Endothelial cell of hepatic sinusoid (primary cell): Measurements from ENCODE around the gene CD34.
"Not testable (repeated sequence)": the region's sequence is repeated elsewhere in the genome, so short reads cannot be mapped to it uniquely, and the experiment has no call there.

Experiments used
- in situ Hi-C: cut with HindIII; loops from 2 replicates; pipeline ENCODE4 v1.10.0; 2017; ENCODE audit warnings: low sequenced_read_pairs

The CD34 gene

GRCh38 chr1:207933205-207933800 is 22.4 kb upstream of the CD34 start:
- in situ Hi-C loops: no loop called here

GRCh38 chr1:207926984-207927383 is 16.1 kb upstream of the CD34 start:
- in situ Hi-C loops: no loop called here

- in situ Hi-C loops: not testable (repeated sequence)
These were observed 15.0 kb upstream of the CD34 start for GRCh38 chr1:207925969-207926368.

- in situ Hi-C loops: no loop called here
These were observed 14.3 kb upstream of the CD34 start for GRCh38 chr1:207925210-207925609.

GRCh38 chr1:207923561-207923960 is 12.6 kb upstream of the CD34 start:
- in situ Hi-C loops: no loop called here

- in situ Hi-C loops: no loop called here
These were observed 12.2 kb upstream of the CD34 start for GRCh38 chr1:207923121-207923520.

- in situ Hi-C loops: no loop called here
These were observed 11.6 kb upstream of the CD34 start for GRCh38 chr1:207922554-207922953.

GRCh38 chr1:207921321-207921720 is 10.4 kb upstream of the CD34 start:
- in situ Hi-C loops: no loop called here

- in situ Hi-C loops: no loop called here
These were observed 9.6 kb upstream of the CD34 start for GRCh38 chr1:207920444-207921021.

- in situ Hi-C loops: no loop called here
These were observed 8.7 kb upstream of the CD34 start for GRCh38 chr1:207919523-207920170.

GRCh38 chr1:207918581-207918980 is 7.7 kb upstream of the CD34 start:
- in situ Hi-C loops: no loop called here

- in situ Hi-C loops: no loop called here
These were observed 7.1 kb upstream of the CD34 start for GRCh38 chr1:207918011-207918410.

- in situ Hi-C loops: no loop called here
These were observed 6.2 kb upstream of the CD34 start for GRCh38 chr1:207917080-207917479.

GRCh38 chr1:207913951-207914350 is 3.0 kb upstream of the CD34 start:
- in situ Hi-C loops: no loop called here

GRCh38 chr1:207911856-207912760 is 1.2 kb upstream of the CD34 start:
- in situ Hi-C loops: no loop called here

- in situ Hi-C loops: no loop called here
These were observed 1.2 kb downstream of the CD34 start for GRCh38 chr1:207909687-207910086.

- in situ Hi-C loops: no loop called here
These were observed 2.7 kb downstream of the CD34 start for GRCh38 chr1:207908107-207908734.

- in situ Hi-C loops: no loop called here
These were observed 6.5 kb downstream of the CD34 start for GRCh38 chr1:207904391-207904790.

- in situ Hi-C loops: no loop called here
These were observed 7.2 kb downstream of the CD34 start for GRCh38 chr1:207903767-207904166.

GRCh38 chr1:207903053-207903452 is 7.9 kb downstream of the CD34 start:
- in situ Hi-C loops: no loop called here

- in situ Hi-C loops: no loop called here
These were observed 8.4 kb downstream of the CD34 start for GRCh38 chr1:207902566-207902965.
